C4-2B (cell line): Measurements from ENCODE around the gene MYADML2.

ENCODE experiments used
- H3K27ac ChIP-seq: fragments of 450-650 bp; 2 replicates; pipeline ENCODE4 v1.5.1; 2017
- ZFX ChIP-seq: fragments of 450-650 bp; IDR thresholded peaks from 2 replicates; pipeline ENCODE4 v1.6.1; 2017
- TF ChIP-seq, protein P1 (sequence below): fragments of 450-650 bp; conservative IDR thresholded peaks from 2 replicates; pipeline ENCODE4 v1.5.1; 2017; ENCODE audit warnings: mild to moderate bottlenecking

Gene MYADML2

DNA sequence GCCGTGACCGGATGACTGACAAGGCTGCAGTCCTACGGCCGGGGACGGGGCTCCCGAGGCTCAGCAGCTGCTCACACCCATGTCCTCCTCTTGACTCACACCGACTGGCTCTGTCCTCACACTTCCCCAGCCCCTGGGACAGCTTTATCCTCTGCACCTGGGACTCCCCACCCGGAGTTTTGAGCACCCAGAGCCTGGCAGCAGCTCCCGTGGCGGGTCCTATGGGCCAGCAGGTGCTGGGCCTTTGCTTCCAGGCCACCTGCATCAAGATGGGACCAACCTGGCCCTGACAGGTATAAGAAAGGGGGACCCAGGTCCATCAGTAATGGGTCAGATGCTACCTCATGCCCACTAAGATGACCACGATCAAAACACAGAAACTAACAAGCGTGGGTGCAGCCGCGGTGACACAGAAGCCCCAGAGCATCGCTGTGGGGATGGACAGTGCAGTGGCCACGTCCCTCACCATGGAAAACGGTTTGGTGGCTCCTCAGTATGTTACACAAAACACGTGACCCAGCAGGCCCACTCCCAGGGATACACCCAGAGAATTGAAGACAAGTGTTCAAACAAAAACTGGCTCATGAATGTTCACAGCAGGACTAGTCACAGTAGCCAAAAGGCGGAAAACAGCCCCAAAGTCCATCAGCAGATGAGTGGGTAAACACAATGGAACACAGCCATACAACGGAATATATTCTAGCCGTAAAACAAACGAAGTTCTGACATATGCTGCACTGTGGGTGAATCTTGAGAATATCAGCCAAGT, 17.2 kb upstream of the MYADML2 start:
- TF ChIP-seq, protein P1, sequence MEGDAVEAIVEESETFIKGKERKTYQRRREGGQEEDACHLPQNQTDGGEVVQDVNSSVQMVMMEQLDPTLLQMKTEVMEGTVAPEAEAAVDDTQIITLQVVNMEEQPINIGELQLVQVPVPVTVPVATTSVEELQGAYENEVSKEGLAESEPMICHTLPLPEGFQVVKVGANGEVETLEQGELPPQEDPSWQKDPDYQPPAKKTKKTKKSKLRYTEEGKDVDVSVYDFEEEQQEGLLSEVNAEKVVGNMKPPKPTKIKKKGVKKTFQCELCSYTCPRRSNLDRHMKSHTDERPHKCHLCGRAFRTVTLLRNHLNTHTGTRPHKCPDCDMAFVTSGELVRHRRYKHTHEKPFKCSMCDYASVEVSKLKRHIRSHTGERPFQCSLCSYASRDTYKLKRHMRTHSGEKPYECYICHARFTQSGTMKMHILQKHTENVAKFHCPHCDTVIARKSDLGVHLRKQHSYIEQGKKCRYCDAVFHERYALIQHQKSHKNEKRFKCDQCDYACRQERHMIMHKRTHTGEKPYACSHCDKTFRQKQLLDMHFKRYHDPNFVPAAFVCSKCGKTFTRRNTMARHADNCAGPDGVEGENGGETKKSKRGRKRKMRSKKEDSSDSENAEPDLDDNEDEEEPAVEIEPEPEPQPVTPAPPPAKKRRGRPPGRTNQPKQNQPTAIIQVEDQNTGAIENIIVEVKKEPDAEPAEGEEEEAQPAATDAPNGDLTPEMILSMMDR, result no peak
- TF ChIP-seq ZFX, result no peak
- no peak overlapping the region for H3K27ac ChIP-seq

- no peak overlapping the region for H3K27ac ChIP-seq
- TF ChIP-seq, protein P1, result no peak
- no peak for TF ChIP-seq ZFX
Observed at GRCh38 chr17:81962499-81963441, 15.7 kb upstream of the MYADML2 start.

- no peak overlapping the region for H3K27ac ChIP-seq
- no peak for TF ChIP-seq ZFX
- TF ChIP-seq, protein P1, result no peak; the same call in 1 of the 2 replicates
Observed at GRCh38 chr17:81961521-81962498, 14.8 kb upstream of the MYADML2 start.

GRCh38 chr17:81961087-81961511, 14.1 kb upstream of the MYADML2 start, which contains the start of gene NOTUM:
NOTUM (minus strand) TSS chr17:81961187; CDS start chr17:81960909, 278 bp downstream.
- no peak within 1 kb of the TSS for H3K27ac ChIP-seq
- TF ChIP-seq, protein P1, result no peak; the same call in 1 of the 2 replicates
- no peak for TF ChIP-seq ZFX

DNA sequence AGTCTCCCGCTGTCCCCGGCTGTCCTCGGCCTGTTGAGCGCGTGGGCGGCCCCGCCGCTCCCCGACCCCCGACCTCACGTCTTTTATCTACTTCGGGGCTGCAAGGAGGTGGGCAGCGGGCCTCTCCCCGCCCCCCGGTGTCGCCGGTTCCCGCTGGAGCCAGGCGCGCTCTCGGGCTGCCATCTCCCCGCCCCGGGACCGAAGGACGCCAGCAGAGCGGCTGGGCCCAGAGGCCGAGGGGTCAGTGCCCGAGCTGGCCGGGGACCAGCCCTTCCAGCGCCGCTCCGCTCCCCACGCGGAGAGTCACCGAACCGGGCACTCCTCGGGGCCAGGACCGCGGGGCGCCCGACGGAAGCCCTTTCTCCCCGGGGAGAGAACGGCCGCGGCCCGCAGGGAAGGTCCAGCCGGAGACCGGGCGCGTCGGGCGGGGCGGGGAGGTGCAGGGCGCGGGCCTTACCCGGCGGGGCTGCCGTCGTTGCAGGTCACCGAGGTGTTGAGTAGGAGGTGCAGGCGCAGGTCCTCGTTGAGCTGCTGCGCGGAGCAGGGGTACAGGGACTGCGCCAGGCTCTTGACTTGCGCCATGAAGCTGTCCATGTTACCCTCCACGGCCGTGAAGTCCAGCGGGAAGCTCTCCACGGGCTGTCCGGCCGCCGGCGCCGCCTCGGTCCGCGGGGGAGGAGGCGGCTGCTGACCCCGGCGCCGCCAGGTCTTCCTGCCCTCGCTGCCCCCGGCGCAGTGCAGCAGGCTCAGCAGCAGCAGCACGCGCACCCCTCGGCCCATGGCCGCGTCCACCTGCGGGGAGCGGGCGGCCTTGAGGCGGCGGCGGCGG, 13.3 kb upstream of the MYADML2 start:
- no peak for TF ChIP-seq ZFX
- TF ChIP-seq, protein P1, result no peak
- H3K27ac ChIP-seq, result no peak overlapping the region
